CD4-positive, alpha-beta memory T cell (primary cell): ENCODE results near the gene POLR3C. TPM values are rescaled to one million over a fixed set of nuclear protein-coding genes. Genes with fewer than 3 reads are reported as not detected.
A peak's percentile ranks its signal among the peaks of the same experiment; 100 is the strongest.

ENCODE experiments used
- CTCF ChIA-PET: fragments of 350-600 bp; sonication (Branson Sonifier 250); formaldehyde crosslinking; loops from one replicate; lab custom pipeline; 2021; ENCODE audit warnings: inconsistent platforms; ENCODE audit not compliant: partially characterized antibody; lab: Charles Lee
- POLR2A ChIA-PET: fragments of 350-600 bp; sonication (Branson Sonifier 250); formaldehyde crosslinking; loops from one replicate; lab custom pipeline; 2021; ENCODE audit not compliant: partially characterized antibody; lab: Charles Lee
- DNase-seq, 5 donors: peaks; one replicate each; pipeline versions ENCODE4 v3.0.0 to v3.0.0-alpha.2; 2020 to 2022; ENCODE audit warnings: mixed read lengths in 1 of 5
- H3K27ac ChIP-seq: one replicate; pipeline ENCODE4 v1.7.0; 2013; ENCODE audit warnings: low read depth, low read length
- H3K27me3 ChIP-seq: 2 replicates; pipeline ENCODE4 v1.7.0; 2013; ENCODE audit warnings: mild to moderate bottlenecking, low read length, moderate library complexity; ENCODE audit not compliant: insufficient read depth
- H3K36me3 ChIP-seq: 2 replicates; pipeline ENCODE4 v1.7.0; 2013; ENCODE audit warnings: mild to moderate bottlenecking, low read length, moderate library complexity; ENCODE audit not compliant: insufficient read depth
- H3K4me1 ChIP-seq: 2 replicates; pipeline ENCODE4 v1.7.0; 2013; ENCODE audit warnings: mild to moderate bottlenecking, low read length, moderate library complexity; ENCODE audit not compliant: insufficient read depth
- H3K4me3 ChIP-seq, 2 donors: one replicate each; pipeline ENCODE4 v1.7.0; 2013; ENCODE audit warnings: low read length in 2 of 2, mild to moderate bottlenecking in 1 of 2
- H3K9me3 ChIP-seq, 2 donors: one replicate each; pipeline ENCODE4 v1.7.0; 2013; ENCODE audit warnings: low read length in 2 of 2, control low read depth in 1 of 2; ENCODE audit not compliant: control insufficient read depth in 1 of 2
- H3K27ac Mint-ChIP-seq, 7 donors: one replicate each; pipeline ENCODE4 v1.8.0; 2020 to 2021; ENCODE audit warnings: mixed read lengths in 7 of 7, mild to moderate bottlenecking in 6 of 7, inconsistent platforms in 3 of 7, moderate library complexity in 3 of 7
- H3K27me3 Mint-ChIP-seq, 2 donors: one replicate each; pipeline ENCODE4 v1.8.0; 2020 to 2021; ENCODE audit warnings: mixed read lengths in 2 of 2
- H3K36me3 Mint-ChIP-seq, 2 donors: one replicate each; pipeline ENCODE4 v1.8.0; 2020 to 2021; ENCODE audit warnings: mixed read lengths in 2 of 2, inconsistent platforms in 1 of 2, mild to moderate bottlenecking in 1 of 2
- H3K4me1 Mint-ChIP-seq, 4 donors: one replicate each; pipeline ENCODE4 v1.8.0; 2020 to 2021; ENCODE audit warnings: mixed read lengths in 4 of 4, mild to moderate bottlenecking in 1 of 4
- H3K4me3 Mint-ChIP-seq, 8 donors: one replicate each; pipeline ENCODE4 v1.8.0; 2020 to 2021; ENCODE audit warnings: mixed read lengths in 8 of 8, mild to moderate bottlenecking in 7 of 8, moderate library complexity in 6 of 8, inconsistent platforms in 3 of 8
- H3K9me3 Mint-ChIP-seq, 8 donors: one replicate each; pipeline ENCODE4 v1.8.0; 2020 to 2021; ENCODE audit warnings: mixed read lengths in 8 of 8, mild to moderate bottlenecking in 5 of 8, inconsistent platforms in 3 of 8, moderate library complexity in 1 of 8
- intact Hi-C: fragments of 100-400 bp; cut with micrococcal nuclease; formaldehyde crosslinking; loops from one replicate; pipeline ENCODE4 v1.15.1; 2023
- polyA plus RNA-seq, 2 donors: library from polyadenylated mRNA; unstranded; fragments of 300-500 nt; fragmentation: Illumina TruSeq; gene quantifications; one replicate each; pipeline ENCODE4 v1.2.3, GENCODE V29; 2021
- total RNA-seq, 2 experiments: library from RNA; stranded (reverse); gene quantifications; one replicate each; pipeline ENCODE4 v1.2.3, GENCODE V29; 2021

Gene POLR3C
- total and polyA plus RNA-seq, 4 experiments from 2014 or later = 43.5 to 52.0 (median 44.2) TPM

DNA sequence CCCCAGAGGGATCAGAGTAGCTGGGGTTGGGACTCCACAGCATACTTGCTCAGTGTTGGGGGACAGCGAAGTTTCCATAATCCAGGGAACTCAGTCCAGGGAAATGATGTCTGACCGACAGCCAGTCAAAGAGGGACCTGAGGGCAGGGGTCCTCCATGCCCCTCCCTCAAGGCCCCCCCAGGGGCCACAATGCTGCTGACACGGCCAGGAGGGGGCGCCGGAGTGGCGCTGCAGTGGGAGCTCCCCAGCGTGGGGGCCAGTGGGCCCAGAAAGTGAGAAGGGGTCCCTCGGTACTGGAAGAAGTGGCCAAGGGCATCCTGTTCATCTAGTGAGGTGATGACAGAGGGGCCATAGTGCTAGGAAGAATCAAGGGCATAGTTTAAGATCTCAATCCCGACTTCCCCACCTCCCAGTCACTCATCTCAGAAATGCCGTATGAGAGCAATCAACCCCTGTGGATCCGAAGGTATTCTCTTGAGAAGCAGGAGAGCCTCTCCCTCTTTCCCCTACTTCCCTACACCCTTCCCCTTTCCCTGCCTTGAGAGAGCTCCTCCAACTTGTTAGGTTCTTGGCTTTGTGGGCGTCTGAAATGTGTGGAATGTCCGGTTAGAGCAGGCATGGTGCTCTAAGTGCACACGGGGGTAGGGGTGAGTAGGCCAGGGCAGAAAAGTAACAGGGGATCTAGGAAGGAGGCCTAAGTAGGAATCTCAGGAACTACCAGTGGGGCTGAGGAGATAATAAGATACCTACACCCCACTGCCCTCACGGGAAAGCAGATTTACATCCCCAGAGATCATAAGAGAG is 25.6 kb downstream of the POLR3C start:
- intact Hi-C loops = no loop called here
- no peak for DNase-seq
- H3K27ac Mint-ChIP-seq = peak overlapping the region in 3 of 7 donors; percentile 42 to 77 (median 77)

GRCh38 chr1:145855426-145855948 is 31.5 kb downstream of the POLR3C start:
- intact Hi-C loops = no loop called here
- POLR2A ChIA-PET = interaction anchor here (0.9 to 1.4 kb wide), 3 partner anchors 9 to 137 kb away, joined by 3 to 4 read pairs (median 3); no protein-coding TSS in a partner anchor
- H3K4me1 ChIP-seq = peaks cover 17% of the 10 kb centered on the region

More for the DNA sequence above, 25.6 kb downstream of the POLR3C start:
- Histone ChIP-seq H3K36me3 (peaks cover 11% of the 10 kb centered on the region), H3K9me3 (no peaks in the 10 kb centered on the region), H3K27ac (no peak overlapping the region), H3K27me3 (no peaks in the 10 kb centered on the region), H3K4me1 (peaks cover 8% of the 10 kb centered on the region), H3K4me3 (no peak overlapping the region)
- Mint-ChIP-seq H3K4me3 (no peak overlapping the region), H3K4me1 (peaks cover 6 to 8% (median 7%) of the 10 kb centered on the region in 4 donors), H3K9me3 (no peaks in the 10 kb centered on the region), H3K27me3 (no peaks in the 10 kb centered on the region), H3K36me3 (peaks cover 27 to 45% of the 10 kb centered on the region in 2 donors)
- ChIA-PET CTCF (interaction anchor here (1.0 to 9.5 kb wide), 9 partner anchors 11 to 182 kb away, joined by 3 to 264 read pairs (median 4); partner anchors contain the start of genes ANKRD35, ITGA10, PIAS3 and POLR3C), POLR2A (interaction anchor here (8.8 kb wide), 1 partner anchor 9 kb away, joined by 133 read pairs; the partner anchor contains the start of gene PIAS3)

GRCh38 chr1:145857170-145857569 is 33.2 kb downstream of the POLR3C start:
- Histone ChIP-seq H3K36me3 (peaks cover 22% of the 10 kb centered on the region), H3K4me3 (no peak overlapping the region), H3K9me3 (no peaks in the 10 kb centered on the region), H3K27me3 (no peaks in the 10 kb centered on the region), H3K4me1 (peaks cover 17% of the 10 kb centered on the region), H3K27ac (no peak overlapping the region)
- intact Hi-C loops = no loop called here
- Mint-ChIP-seq H3K27ac (peak overlapping the region in 1 of 7 donors; percentile 90), H3K9me3 (no peaks in the 10 kb centered on the region), H3K4me1 (peaks cover 10 to 29% (median 19%) of the 10 kb centered on the region in 4 donors), H3K4me3 (peak overlapping the region in 5 of 8 donors; percentile 10 to 76 (median 63)), H3K36me3 (peaks cover 23 to 45% of the 10 kb centered on the region in 2 donors), H3K27me3 (no peaks in the 10 kb centered on the region)
- ChIA-PET POLR2A (interaction anchor here (0.8 to 4.7 kb wide), 16 partner anchors 10 to 180 kb away, joined by 3 to 133 read pairs (median 18); partner anchors contain the start of genes ANKRD34A, ANKRD35, NUDT17 and PEX11B), CTCF (interaction anchor here (1.2 to 12.5 kb wide), 10 partner anchors 10 to 154 kb away, joined by 3 to 199 read pairs (median 7); partner anchors contain the start of genes ANKRD34A, ITGA10, NUDT17 and POLR3GL)
- DNase-seq = no peak

More at GRCh38 chr1:145855426-145855948, 31.5 kb downstream of the POLR3C start:
- Mint-ChIP-seq H3K36me3 (peaks cover 30 to 56% of the 10 kb centered on the region in 2 donors), H3K27me3 (no peaks in the 10 kb centered on the region), H3K4me1 (peaks cover 10 to 29% (median 19%) of the 10 kb centered on the region in 4 donors), H3K4me3 (peak overlapping the region in 4 of 8 donors; percentile 21 to 76 (median 46)), H3K27ac (peak overlapping the region in 1 of 7 donors; percentile 51), H3K9me3 (no peaks in the 10 kb centered on the region)
- peaks cover 28% of the 10 kb centered on the region for H3K36me3 ChIP-seq
- no peaks in the 10 kb centered on the region for H3K27me3 ChIP-seq
- DNase-seq = no peak
- H3K27ac ChIP-seq = no peak overlapping the region
- no peaks in the 10 kb centered on the region for H3K9me3 ChIP-seq
- no peak overlapping the region for H3K4me3 ChIP-seq
- CTCF ChIA-PET = interaction anchor here (1.0 to 12.5 kb wide), 2 partner anchors 8 to 30 kb away, joined by 3 to 199 read pairs; partner anchors contain the start of genes ANKRD35 and NUDT17

GRCh38 chr1:145858238-145858900 is 34.4 kb downstream of the POLR3C start:
- Mint-ChIP-seq H3K27me3 (peaks cover 0 to 2% of the 10 kb centered on the region in 2 donors), H3K4me1 (peaks cover 8 to 29% (median 19%) of the 10 kb centered on the region in 4 donors), H3K9me3 (no peaks in the 10 kb centered on the region), H3K36me3 (peaks cover 19 to 38% of the 10 kb centered on the region in 2 donors), H3K27ac (peak overlapping the region; percentile 78 to 97 (median 90)), H3K4me3 (peak overlapping the region; percentile 92 to 97 (median 96))
- no peaks in the 10 kb centered on the region for H3K27me3 ChIP-seq
- ChIA-PET CTCF (interaction anchor here (0.7 to 12.5 kb wide), 23 partner anchors 11 to 179 kb away, joined by 3 to 199 read pairs (median 5); partner anchors contain the start of genes ANKRD34A, ITGA10, LIX1L and NUDT17), POLR2A (interaction anchor here (0.6 to 4.7 kb wide), 31 partner anchors 10 to 180 kb away, joined by 3 to 133 read pairs (median 8); partner anchors contain the start of genes ANKRD34A, ANKRD35, LIX1L and NUDT17)
- H3K4me1 ChIP-seq = peaks cover 17% of the 10 kb centered on the region
- H3K27ac ChIP-seq = peak overlapping the region; percentile 74
- intact Hi-C loops = loop anchor here (1.0 to 2.0 kb wide), 3 partner anchors 14 to 177 kb away; partner anchors contain the start of gene NUDT17
- H3K9me3 ChIP-seq = no peaks in the 10 kb centered on the region
- peak overlapping the region; percentile 90 to 96 for H3K4me3 ChIP-seq
- H3K36me3 ChIP-seq = peaks cover 22% of the 10 kb centered on the region
- peak in 3 of 5 donors; percentile 29 to 78 (median 37) for DNase-seq

DNA sequence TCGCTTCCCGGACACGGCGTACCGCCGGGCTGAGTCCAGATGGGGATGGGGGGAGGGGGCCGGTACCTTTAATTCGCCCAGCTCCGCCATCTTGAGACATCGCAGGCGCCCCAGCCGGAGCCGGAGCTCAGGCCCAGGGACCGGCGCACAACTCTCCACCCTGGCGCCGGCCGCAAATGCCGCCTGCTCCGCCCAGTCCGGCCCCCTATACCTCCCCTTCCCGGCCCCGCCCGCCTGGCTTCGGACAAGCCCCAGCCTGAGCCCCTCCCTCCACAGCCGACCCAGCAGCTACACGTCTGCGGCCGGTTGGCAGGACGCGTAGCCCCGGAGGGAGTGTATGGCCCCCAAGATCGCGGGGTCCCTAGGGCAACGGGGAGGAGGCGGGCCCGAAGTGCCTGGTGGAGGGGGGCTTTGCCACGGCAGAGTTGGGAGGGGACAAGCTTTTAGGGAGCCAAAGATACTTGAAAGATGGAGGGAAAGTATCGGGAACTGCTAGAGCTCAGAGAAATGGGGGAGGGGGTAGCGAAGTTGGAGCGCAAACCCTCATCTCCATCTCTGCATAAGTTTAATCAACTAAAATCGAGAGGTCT is 35.0 kb downstream of the POLR3C start, which contains the start of gene PIAS3:
Gene PIAS3, minus strand, starts transcription at position 181 of the 590 bp plus-strand sequence. Its CDS starts 91 bp downstream, at position 90.
- H3K36me3 ChIP-seq = peaks cover 22% of the 10 kb centered on the region
- Mint-ChIP-seq H3K4me1 (peaks cover 8 to 29% (median 19%) of the 10 kb centered on the region in 4 donors), H3K4me3 (peak within 1 kb of the TSS; percentile 92 to 97 (median 96)), H3K27ac (peak within 1 kb of the TSS; percentile 89 to 97 (median 90)), H3K9me3 (no peaks in the 10 kb centered on the region), H3K36me3 (peaks cover 15 to 32% of the 10 kb centered on the region in 2 donors), H3K27me3 (peaks cover 0 to 2% of the 10 kb centered on the region in 2 donors)
- H3K27ac ChIP-seq = peak within 1 kb of the TSS; percentile 74
- H3K4me3 ChIP-seq = peak within 1 kb of the TSS; percentile 90 to 96
- peaks cover 17% of the 10 kb centered on the region for H3K4me1 ChIP-seq
- ChIA-PET CTCF (interaction anchor here (0.7 to 12.5 kb wide), 22 partner anchors 10 to 179 kb away, joined by 3 to 199 read pairs (median 5); partner anchors contain the start of genes ANKRD34A, ITGA10, LIX1L and NUDT17), POLR2A (interaction anchor here (0.6 to 4.7 kb wide), 35 partner anchors 9 to 193 kb away, joined by 3 to 133 read pairs (median 6); partner anchors contain the start of genes ANKRD34A, ANKRD35, LIX1L and NUDT17)
- intact Hi-C loops = loop anchor here (1.0 to 2.0 kb wide), 7 partner anchors 14 to 176 kb away; partner anchors contain the start of genes ANKRD34A, ANKRD35, NUDT17 and PEX11B
- no peaks in the 10 kb centered on the region for H3K27me3 ChIP-seq
- peak; percentile 76 to 84 (median 80) for DNase-seq
- no peaks in the 10 kb centered on the region for H3K9me3 ChIP-seq
